Trophoblast cell (in vitro differentiated cells and primary cell): ENCODE measurements around the gene HECTD4.

Experiments
- DNase-seq, 2 donors: peaks; one replicate each; pipeline ENCODE4 v3.0.0-alpha.2; 2016
- H2AFZ ChIP-seq: 2 replicates; pipeline ENCODE4 v1.6.1; 2013; ENCODE audit warnings: low read length, moderate library complexity, mild to moderate bottlenecking; ENCODE audit not compliant: insufficient read depth, poor library complexity
- H2AK5ac ChIP-seq: 2 replicates; pipeline ENCODE4 v1.6.1; 2013; ENCODE audit warnings: mild to moderate bottlenecking, low read length
- H2BK120ac ChIP-seq: 2 replicates; pipeline ENCODE4 v1.6.1; 2013; ENCODE audit warnings: low read length, mild to moderate bottlenecking, moderate library complexity; ENCODE audit not compliant: insufficient read depth, poor library complexity
- H2BK12ac ChIP-seq: 2 replicates; pipeline ENCODE4 v1.6.1; 2013; ENCODE audit warnings: mild to moderate bottlenecking, low read length, moderate library complexity
- H2BK5ac ChIP-seq: 2 replicates; pipeline ENCODE4 v1.6.1; 2013; ENCODE audit warnings: low read length, low read depth, moderate library complexity, mild to moderate bottlenecking; ENCODE audit not compliant: poor library complexity
- H3K14ac ChIP-seq: 2 replicates; pipeline ENCODE4 v1.6.1; 2013; ENCODE audit warnings: mild to moderate bottlenecking, low read length
- H3K18ac ChIP-seq: 2 replicates; pipeline ENCODE4 v1.6.1; 2013; ENCODE audit warnings: mild to moderate bottlenecking, low read length
- H3K23ac ChIP-seq: 2 replicates; pipeline ENCODE4 v1.6.1; 2013; ENCODE audit warnings: low read length
- H3K27ac ChIP-seq: 2 replicates; pipeline ENCODE4 v1.5.1; 2013; ENCODE audit warnings: low read depth, mild to moderate bottlenecking, inconsistent platforms, low read length, moderate library complexity
- H3K27me3 ChIP-seq: 2 replicates; pipeline ENCODE4 v1.6.1; 2013; ENCODE audit warnings: inconsistent platforms, mild to moderate bottlenecking, low read length, moderate library complexity; ENCODE audit not compliant: insufficient read depth
- H3K36me3 ChIP-seq, 2 experiments: 1 replicate in 1 of 2; 2 replicates in 1 of 2; pipeline ENCODE4 v1.6.1; 2013; ENCODE audit warnings: low read length in 2 of 2, mild to moderate bottlenecking in 2 of 2, moderate library complexity in 1 of 2; ENCODE audit not compliant: insufficient read depth in 2 of 2, control insufficient read depth in 1 of 2
- H3K4ac ChIP-seq: 2 replicates; pipeline ENCODE4 v1.6.1; 2013; ENCODE audit warnings: low read depth, mild to moderate bottlenecking, low read length, moderate library complexity
- H3K4me1 ChIP-seq, 2 experiments: 1 replicate in 1 of 2; 2 replicates in 1 of 2; pipeline ENCODE4 v1.6.1; 2013; ENCODE audit warnings: low read length in 2 of 2, mild to moderate bottlenecking in 2 of 2, moderate library complexity in 1 of 2; ENCODE audit not compliant: insufficient read depth in 2 of 2, control insufficient read depth in 1 of 2
- H3K4me2 ChIP-seq: 2 replicates; pipeline ENCODE4 v1.6.1; 2013; ENCODE audit warnings: inconsistent platforms, mild to moderate bottlenecking, low read length, moderate library complexity
- H3K4me3 ChIP-seq: 2 replicates; pipeline ENCODE4 v1.5.1; 2013; ENCODE audit warnings: mild to moderate bottlenecking, low read depth, low read length, inconsistent platforms
- H3K79me1 ChIP-seq: one replicate; pipeline ENCODE4 v1.6.1; 2013; ENCODE audit warnings: low read length
- H3K79me2 ChIP-seq: 2 replicates; pipeline ENCODE4 v1.6.1; 2013; ENCODE audit warnings: low read length, mild to moderate bottlenecking; ENCODE audit not compliant: control insufficient read depth, insufficient read depth, poor library complexity
- H3K9ac ChIP-seq: 2 replicates; pipeline ENCODE4 v1.6.1; 2013; ENCODE audit warnings: mild to moderate bottlenecking, low read length
- H3K9me3 ChIP-seq: 2 replicates; pipeline ENCODE4 v1.6.1; 2013; ENCODE audit warnings: low read depth, mild to moderate bottlenecking, control low read depth, inconsistent platforms, low read length; ENCODE audit not compliant: insufficient read depth
- H4K12ac ChIP-seq: 2 replicates; pipeline ENCODE4 v1.6.1; 2013; ENCODE audit warnings: low read depth, mild to moderate bottlenecking, low read length, moderate library complexity
- H4K8ac ChIP-seq: 2 replicates; pipeline ENCODE4 v1.6.1; 2013; ENCODE audit warnings: low read depth, mild to moderate bottlenecking, low read length, moderate library complexity
- H4K91ac ChIP-seq: one replicate; pipeline ENCODE4 v1.6.1; 2013; ENCODE audit warnings: low read depth, mild to moderate bottlenecking, low read length, moderate library complexity
- WGBS: extraction: QIAGEN DNeasy Blood & Tissue Kit; methylation state at CpG from one replicate; pipeline ENCODE4 v1.1.7; 2013; ENCODE audit warnings: missing lambda C conversion rate; ENCODE audit not compliant: insufficient read length, insufficient coverage; ENCODE audit errors: extremely low coverage; 5-methylcytosine and 5-hydroxymethylcytosine counted together

Gene HECTD4

GRCh38 chr12:112163056-112163455 is 219.2 kb downstream of the HECTD4 start:
- no peak for DNase-seq
- WGBS: no CpG with 5 or more reads among the region's 8 CpGs
- H2AK5ac ChIP-seq: no peak overlapping the region

GRCh38 chr12:112162241-112162790 is 219.9 kb downstream of the HECTD4 start:
- H2AFZ ChIP-seq: no peak overlapping the region
- H4K8ac ChIP-seq: no peak overlapping the region
- no peak overlapping the region for H3K27ac ChIP-seq
- no peak for DNase-seq
- H3K4ac ChIP-seq: no peak overlapping the region
- H3K36me3 ChIP-seq: peaks cover 29 to 41% of the 10 kb centered on the region in 2 experiments
- no peak overlapping the region for H3K4me2 ChIP-seq
- no peaks in the 10 kb centered on the region for H3K79me1 ChIP-seq
- H3K27me3 ChIP-seq: no peaks in the 10 kb centered on the region
- H2AK5ac ChIP-seq: no peak overlapping the region
- H3K9ac ChIP-seq: no peak overlapping the region
- peaks cover 8% of the 10 kb centered on the region for H3K9me3 ChIP-seq
- no CpG with 5 or more reads among the region's 12 CpGs for WGBS
- H3K14ac ChIP-seq: no peak overlapping the region
- no peaks in the 10 kb centered on the region for H3K79me2 ChIP-seq
- H4K12ac ChIP-seq: no peak overlapping the region
- no peak overlapping the region for H3K23ac ChIP-seq
- no peak overlapping the region for H2BK120ac ChIP-seq
- no peak overlapping the region for H4K91ac ChIP-seq
- H3K4me1 ChIP-seq: no peaks in the 10 kb centered on the region
- no peak overlapping the region for H3K18ac ChIP-seq
- H2BK5ac ChIP-seq: no peak overlapping the region
- H3K4me3 ChIP-seq: no peak overlapping the region
- no peak overlapping the region for H2BK12ac ChIP-seq

More at GRCh38 chr12:112163056-112163455, 219.2 kb downstream of the HECTD4 start:
- peaks cover 8% of the 10 kb centered on the region for H3K9me3 ChIP-seq
- H3K79me2 ChIP-seq: no peaks in the 10 kb centered on the region
- no peak overlapping the region for H3K9ac ChIP-seq
- no peak overlapping the region for H3K23ac ChIP-seq
- no peak overlapping the region for H3K27ac ChIP-seq
- peaks cover 31 to 47% of the 10 kb centered on the region in 2 experiments for H3K36me3 ChIP-seq
- no peak overlapping the region for H2BK120ac ChIP-seq
- no peak overlapping the region for H4K8ac ChIP-seq
- no peaks in the 10 kb centered on the region for H3K4me1 ChIP-seq
- H4K12ac ChIP-seq: no peak overlapping the region
- H3K4ac ChIP-seq: no peak overlapping the region
- no peak overlapping the region for H4K91ac ChIP-seq
- H3K4me3 ChIP-seq: no peak overlapping the region
- H2AFZ ChIP-seq: no peak overlapping the region
- no peak overlapping the region for H3K18ac ChIP-seq
- no peaks in the 10 kb centered on the region for H3K79me1 ChIP-seq
- no peak overlapping the region for H2BK12ac ChIP-seq
- no peak overlapping the region for H3K14ac ChIP-seq
- H2BK5ac ChIP-seq: no peak overlapping the region
- no peak overlapping the region for H3K4me2 ChIP-seq
- no peaks in the 10 kb centered on the region for H3K27me3 ChIP-seq

- Histone ChIP-seq H3K9me3 (peaks cover 8% of the 10 kb centered on the region), H3K36me3 (peaks cover 29 to 41% of the 10 kb centered on the region in 2 experiments), H3K79me2 (no peaks in the 10 kb centered on the region), H2BK120ac (no peak overlapping the region), H2BK12ac (no peak overlapping the region), H3K79me1 (no peaks in the 10 kb centered on the region), H2AK5ac (no peak overlapping the region), H4K91ac (no peak overlapping the region), H4K8ac (no peak overlapping the region), H3K4ac (no peak overlapping the region), H3K14ac (no peak overlapping the region), H3K4me1 (no peaks in the 10 kb centered on the region), H3K9ac (no peak overlapping the region), H3K23ac (no peak overlapping the region), H2AFZ (no peak overlapping the region), H2BK5ac (no peak overlapping the region), H3K27me3 (no peaks in the 10 kb centered on the region), H3K18ac (no peak overlapping the region), H4K12ac (no peak overlapping the region), H3K4me2 (no peak overlapping the region), H3K4me3 (no peak overlapping the region), H3K27ac (no peak overlapping the region)
- no CpG with 5 or more reads among the region's 9 CpGs for WGBS
- no peak for DNase-seq
Observed at GRCh38 chr12:112161711-112162110, 220.5 kb downstream of the HECTD4 start.

- H2BK120ac ChIP-seq: no peak overlapping the region
- no peak overlapping the region for H4K91ac ChIP-seq
- no peak overlapping the region for H3K4ac ChIP-seq
- H3K27ac ChIP-seq: no peak overlapping the region
- H2AFZ ChIP-seq: no peak overlapping the region
- no peak overlapping the region for H3K18ac ChIP-seq
- no peaks in the 10 kb centered on the region for H3K79me1 ChIP-seq
- no peaks in the 10 kb centered on the region for H3K27me3 ChIP-seq
- H3K79me2 ChIP-seq: no peaks in the 10 kb centered on the region
- H2BK5ac ChIP-seq: no peak overlapping the region
- no peak overlapping the region for H4K8ac ChIP-seq
- H3K36me3 ChIP-seq: peaks cover 29 to 41% of the 10 kb centered on the region in 2 experiments
- no CpG with 5 or more reads among the region's 6 CpGs for WGBS
- H3K9me3 ChIP-seq: peaks cover 8% of the 10 kb centered on the region
- H3K4me3 ChIP-seq: no peak overlapping the region
- no peaks in the 10 kb centered on the region for H3K4me1 ChIP-seq
- DNase-seq: no peak
- no peak overlapping the region for H3K14ac ChIP-seq
- no peak overlapping the region for H3K4me2 ChIP-seq
- H3K9ac ChIP-seq: no peak overlapping the region
- no peak overlapping the region for H3K23ac ChIP-seq
- H2BK12ac ChIP-seq: no peak overlapping the region
- H4K12ac ChIP-seq: no peak overlapping the region
- H2AK5ac ChIP-seq: no peak overlapping the region
Observed at GRCh38 chr12:112160611-112161010, 221.6 kb downstream of the HECTD4 start.
